IPS-NIHi11 (cell line): Measurements from ENCODE around the gene NFKBIE.
A peak's percentile ranks its signal among the peaks of the same experiment; 100 is the strongest.

Experiments used
- DNase-seq: peaks from one replicate; pipeline ENCODE4 v3.0.0; 2012; ENCODE audit warnings: mixed read lengths, low spot score

NFKBIE gene

GRCh38 chr6:44272999-44273566, 7.7 kb upstream of the NFKBIE start:
- DNase-seq, result no peak

GRCh38 chr6:44272529-44272928, 7.2 kb upstream of the NFKBIE start:
- DNase-seq, result no peak

GRCh38 chr6:44271914-44272313, 6.6 kb upstream of the NFKBIE start:
- DNase-seq, result no peak

GRCh38 chr6:44271406-44271723, 6.0 kb upstream of the NFKBIE start:
- no peak for DNase-seq

- DNase-seq, result peak; percentile 86
Observed at GRCh38 chr6:44270526-44271405, 5.4 kb upstream of the NFKBIE start.

- no peak for DNase-seq
Observed at GRCh38 chr6:44269921-44270525, 4.7 kb upstream of the NFKBIE start, which contains the start of gene TMEM151B. Gene TMEM151B (plus strand): TSS chr6:44270450. CDS start chr6:44270743, 293 bp downstream.

GRCh38 chr6:44269178-44269920, 4.0 kb upstream of the NFKBIE start:
- DNase-seq, result no peak

GRCh38 chr6:44268095-44268628, 2.8 kb upstream of the NFKBIE start:
- peak; percentile 74 for DNase-seq

- DNase-seq, result no peak
Observed at GRCh38 chr6:44267252-44267651, 1.9 kb upstream of the NFKBIE start.

- no peak for DNase-seq
Observed at GRCh38 chr6:44266347-44266746, 996 bp upstream of the NFKBIE start.

- no peak for DNase-seq
Observed at GRCh38 chr6:44265722-44266233, 427 bp upstream of the NFKBIE start.

- no peak for DNase-seq
Observed at GRCh38 chr6:44264154-44265006, 971 bp downstream of the NFKBIE start.

GRCh38 chr6:44263354-44264100, 1.8 kb downstream of the NFKBIE start:
- DNase-seq, result no peak

GRCh38 chr6:44262467-44263353, 2.6 kb downstream of the NFKBIE start:
- DNase-seq, result no peak

GRCh38 chr6:44261581-44261980, 3.8 kb downstream of the NFKBIE start:
- no peak for DNase-seq

- DNase-seq, result no peak
Observed at GRCh38 chr6:44260451-44261297, 4.7 kb downstream of the NFKBIE start.

- no peak for DNase-seq
Observed at GRCh38 chr6:44260011-44260410, 5.3 kb downstream of the NFKBIE start.

GRCh38 chr6:44258921-44259320, 6.4 kb downstream of the NFKBIE start:
- no peak for DNase-seq
